ENCODE data around the gene LRRN1.

DNA sequence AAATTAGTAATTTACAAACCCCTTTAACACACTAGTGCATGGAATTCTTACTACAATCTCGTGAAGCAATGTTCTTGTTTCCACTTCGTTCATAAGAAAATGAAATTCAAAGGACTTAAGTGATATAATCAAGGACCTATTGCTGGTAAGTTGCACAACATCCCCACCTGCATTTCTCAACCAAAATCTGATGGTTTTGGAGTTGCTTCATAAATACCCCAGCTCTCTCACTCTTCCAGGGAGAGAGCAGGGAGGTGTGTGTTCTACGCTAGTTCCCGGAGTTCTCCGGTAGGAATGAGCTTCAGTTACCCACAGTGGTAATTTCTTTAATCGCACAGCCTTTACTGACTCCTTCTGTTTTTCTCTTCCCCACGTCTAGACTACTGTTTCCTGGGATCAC, 81.8 kb downstream of the LRRN1 start:
- TF ChIP-seq, protein P1, sequence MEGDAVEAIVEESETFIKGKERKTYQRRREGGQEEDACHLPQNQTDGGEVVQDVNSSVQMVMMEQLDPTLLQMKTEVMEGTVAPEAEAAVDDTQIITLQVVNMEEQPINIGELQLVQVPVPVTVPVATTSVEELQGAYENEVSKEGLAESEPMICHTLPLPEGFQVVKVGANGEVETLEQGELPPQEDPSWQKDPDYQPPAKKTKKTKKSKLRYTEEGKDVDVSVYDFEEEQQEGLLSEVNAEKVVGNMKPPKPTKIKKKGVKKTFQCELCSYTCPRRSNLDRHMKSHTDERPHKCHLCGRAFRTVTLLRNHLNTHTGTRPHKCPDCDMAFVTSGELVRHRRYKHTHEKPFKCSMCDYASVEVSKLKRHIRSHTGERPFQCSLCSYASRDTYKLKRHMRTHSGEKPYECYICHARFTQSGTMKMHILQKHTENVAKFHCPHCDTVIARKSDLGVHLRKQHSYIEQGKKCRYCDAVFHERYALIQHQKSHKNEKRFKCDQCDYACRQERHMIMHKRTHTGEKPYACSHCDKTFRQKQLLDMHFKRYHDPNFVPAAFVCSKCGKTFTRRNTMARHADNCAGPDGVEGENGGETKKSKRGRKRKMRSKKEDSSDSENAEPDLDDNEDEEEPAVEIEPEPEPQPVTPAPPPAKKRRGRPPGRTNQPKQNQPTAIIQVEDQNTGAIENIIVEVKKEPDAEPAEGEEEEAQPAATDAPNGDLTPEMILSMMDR (conservative IDR thresholded peaks at IDR 0.05), result no peak
- TF ChIP-seq ZFX (IDR thresholded peaks at IDR 0.05), result no peak
